ENCODE data around the gene SCRN3.

- TF ChIP-seq CTCF (IDR thresholded peaks at IDR 0.05): no peak
- TF ChIP-seq POLR2A (IDR thresholded peaks at IDR 0.05): no peak
Observed at GRCh38 chr2:174399171-174399570, 3.6 kb downstream of the SCRN3 start.

Measured in stomach (tissue), 4 donors.